ENCODE results near the gene MAPK9.

MAPK9 gene

DNA sequence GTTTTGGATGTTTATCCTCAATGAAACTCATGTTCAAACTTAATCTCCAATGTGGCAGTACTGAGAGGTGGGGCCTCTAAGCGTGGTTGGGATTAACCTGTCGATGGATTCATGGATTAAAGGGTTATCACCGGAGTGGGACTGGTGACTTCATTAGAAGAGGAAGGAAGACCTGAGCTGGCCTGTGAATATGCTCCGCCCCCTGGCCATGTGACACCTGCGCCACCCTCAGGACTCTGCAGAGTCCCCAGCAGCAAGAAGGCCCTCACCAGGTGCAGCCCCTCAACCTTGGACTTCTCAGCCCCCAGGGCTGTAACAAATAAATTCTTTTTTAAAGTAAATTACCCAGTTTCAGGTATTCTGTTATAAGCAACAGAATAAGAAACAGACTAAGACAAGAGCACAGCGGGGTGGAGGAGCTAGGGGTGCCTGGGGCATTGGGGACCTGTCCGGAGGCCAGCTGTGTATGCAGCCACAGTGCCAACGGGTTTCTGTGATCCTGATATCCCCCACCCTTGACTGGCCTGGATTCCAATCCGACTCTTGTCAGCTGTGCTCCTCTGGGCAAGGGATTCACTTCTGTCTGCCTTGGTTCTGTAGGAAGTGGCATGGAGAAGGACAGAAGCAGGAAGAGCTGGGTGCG is 3.2 kb upstream of the MAPK9 start:
- DNase-seq (ENCODE audit: low read depth in 2 of 2, low spot score in 1 of 2) = no peak

GRCh38 chr5:180294411-180294810 is 2.5 kb upstream of the MAPK9 start:
- no peak for DNase-seq (ENCODE audit: low read depth in 2 of 2, low spot score in 1 of 2)

GRCh38 chr5:180291234-180291940 is 496 bp downstream of the MAPK9 start:
- DNase-seq (ENCODE audit: low read depth in 2 of 2, low spot score in 1 of 2) = no peak

DNA sequence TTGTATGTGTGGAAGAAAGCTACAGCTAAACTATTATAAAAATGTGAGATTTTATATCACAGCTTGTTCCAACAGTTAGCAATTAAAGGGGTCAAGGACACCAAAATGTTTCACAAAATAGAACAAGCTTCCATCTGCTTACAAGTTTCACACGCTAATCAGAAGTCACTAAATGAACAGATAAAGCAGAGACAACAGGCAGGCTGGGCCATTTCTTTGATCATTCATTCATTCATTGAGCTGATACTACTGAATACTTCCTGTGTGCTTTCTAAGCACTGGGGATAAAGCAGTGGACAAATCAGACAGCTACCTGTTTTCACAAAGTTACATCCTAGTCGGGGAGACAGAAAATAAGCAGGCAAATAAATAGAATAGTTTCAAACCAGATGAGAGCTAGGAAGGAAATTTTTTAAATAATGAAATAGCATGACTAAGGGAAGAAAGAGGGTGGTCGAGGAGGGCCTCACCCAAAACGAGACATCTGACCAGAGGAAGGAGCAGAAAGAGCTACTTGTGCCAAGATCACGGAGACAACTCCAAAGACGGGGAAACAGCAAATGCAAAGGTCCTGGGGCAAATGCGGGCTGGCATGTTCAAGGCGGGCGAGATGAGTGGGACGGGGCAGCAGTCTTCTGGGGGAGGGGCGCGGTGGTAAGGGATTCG is 1.2 kb downstream of the MAPK9 start:
- no peak for DNase-seq (ENCODE audit: low read depth in 2 of 2, low spot score in 1 of 2)

GRCh38 chr5:180289966-180290365 is 1.9 kb downstream of the MAPK9 start:
- DNase-seq (ENCODE audit: low read depth in 2 of 2, low spot score in 1 of 2) = no peak

DNA sequence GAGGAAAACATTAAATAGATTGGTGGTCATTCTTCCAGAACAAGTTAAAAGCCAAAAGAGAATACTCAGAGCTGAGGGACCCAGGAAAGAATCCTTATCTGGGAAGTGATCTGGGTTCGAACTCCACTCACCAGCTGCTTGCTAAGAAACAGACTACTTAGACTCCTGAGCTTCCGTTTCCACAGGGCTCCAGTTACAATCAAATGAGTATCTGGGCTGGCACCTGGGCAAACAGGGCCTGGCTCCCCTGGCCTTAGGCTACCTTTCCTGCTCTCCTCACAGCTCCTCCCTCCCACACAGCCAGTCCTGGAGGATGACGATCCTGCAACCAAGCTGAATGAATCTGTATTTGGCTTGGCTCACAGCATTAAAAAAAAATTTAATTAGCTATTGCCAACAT is 2.5 kb downstream of the MAPK9 start:
- DNase-seq (ENCODE audit: low read depth in 2 of 2, low spot score in 1 of 2) = no peak

DNA sequence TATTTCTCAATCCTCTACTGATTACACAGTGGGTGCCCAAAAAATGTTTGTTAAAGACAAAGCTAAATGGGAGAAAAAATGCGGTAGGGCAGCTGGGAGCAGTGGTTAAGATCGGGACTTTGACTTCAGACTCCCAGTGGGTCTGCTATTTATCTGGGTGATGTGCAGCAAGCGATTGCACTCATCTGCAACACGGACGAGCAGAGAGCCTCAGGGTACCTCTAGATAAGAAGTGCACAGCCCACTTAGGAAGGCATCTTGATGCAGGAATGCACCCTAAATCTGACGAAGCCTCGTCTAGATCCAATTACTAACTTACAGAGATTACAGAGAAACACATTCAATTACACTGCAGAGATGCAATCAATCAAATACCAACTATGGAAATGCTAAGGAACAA is 4.0 kb downstream of the MAPK9 start:
- DNase-seq (ENCODE audit: low read depth in 2 of 2, low spot score in 1 of 2) = no peak

DNA sequence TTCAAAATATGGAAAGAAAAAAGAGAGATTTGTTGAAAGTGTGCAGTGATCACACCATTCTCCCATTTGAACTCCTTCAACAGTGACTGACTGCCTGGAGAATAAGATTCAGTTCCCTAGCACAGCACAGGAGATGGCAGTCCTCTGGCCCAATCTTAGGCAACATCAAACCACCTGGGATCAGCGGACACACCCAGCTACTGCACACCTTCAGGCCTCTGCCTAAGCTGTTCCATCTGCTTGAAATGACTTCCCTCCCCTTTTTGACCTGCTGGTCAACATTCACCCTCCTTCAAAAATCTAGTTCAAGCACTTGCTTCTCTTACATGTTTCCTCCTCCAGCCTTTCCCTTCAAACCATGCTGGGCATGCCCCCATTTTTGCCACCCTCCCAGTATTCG is 4.5 kb downstream of the MAPK9 start:
- no peak for DNase-seq (ENCODE audit: low read depth in 2 of 2, low spot score in 1 of 2)

DNA sequence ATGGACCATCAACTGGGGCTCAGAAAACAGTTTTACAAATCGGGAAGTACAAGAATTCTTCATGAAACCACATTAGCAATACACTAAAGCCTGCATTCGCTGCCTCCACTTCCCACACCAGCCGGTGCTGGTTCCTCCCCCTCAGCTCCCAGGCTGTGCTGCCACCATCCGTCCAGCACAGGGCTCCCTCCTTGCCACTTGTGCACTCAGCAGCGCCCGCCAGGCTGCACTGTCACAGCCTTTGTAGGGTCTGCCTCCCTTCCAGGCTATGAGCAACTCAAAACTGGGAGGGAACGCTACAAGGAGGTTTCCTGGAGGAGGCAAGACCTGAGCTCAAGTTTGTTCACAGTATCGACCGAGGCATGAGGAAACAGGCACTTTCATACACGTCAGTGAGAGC is 7.7 kb downstream of the MAPK9 start:
- no peak for DNase-seq (ENCODE audit: low read depth in 2 of 2, low spot score in 1 of 2)

GRCh38 chr5:180283026-180283615 is 8.8 kb downstream of the MAPK9 start:
- DNase-seq (ENCODE audit: low read depth in 2 of 2, low spot score in 1 of 2) = no peak

DNA sequence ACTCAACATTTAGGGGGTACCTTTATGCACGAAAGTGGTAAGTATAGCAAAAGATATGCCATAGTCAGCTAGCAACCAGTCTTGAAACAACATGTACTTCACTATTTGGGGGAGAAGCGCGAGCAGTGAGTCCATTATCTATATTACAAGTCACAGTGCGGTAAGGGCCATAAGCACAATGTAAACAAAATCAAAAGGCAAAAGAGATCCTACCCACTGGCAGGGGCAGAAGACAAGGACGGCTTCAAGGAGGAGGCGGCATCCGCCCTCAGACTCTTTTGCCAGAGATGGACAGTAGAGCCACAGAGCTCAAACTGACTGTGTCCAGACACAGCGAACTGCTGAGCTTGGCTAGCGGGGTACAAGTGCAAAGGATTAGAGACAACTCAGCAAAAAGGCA is 9.6 kb downstream of the MAPK9 start:
- DNase-seq (ENCODE audit: low read depth in 2 of 2, low spot score in 1 of 2) = no peak

DNA sequence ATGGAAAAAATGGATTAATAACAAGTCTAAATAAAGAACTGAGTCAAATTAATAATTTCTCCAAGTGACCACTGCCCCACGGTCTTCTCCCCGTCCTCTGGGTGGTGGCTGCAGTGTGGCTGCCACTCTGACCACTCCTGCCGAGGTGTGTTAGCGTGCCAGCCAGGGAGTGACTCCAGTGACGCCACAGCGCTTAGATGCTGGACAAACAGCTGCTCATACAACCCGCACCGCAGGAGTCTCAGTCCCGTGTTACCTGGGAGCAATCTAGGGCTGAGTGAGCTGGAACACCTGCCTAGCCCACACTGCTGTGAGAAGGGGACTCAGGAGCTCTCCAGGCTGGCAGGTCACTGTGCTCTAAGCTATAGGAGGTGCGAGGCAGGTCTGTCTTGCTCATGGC is 10.2 kb downstream of the MAPK9 start:
- DNase-seq (ENCODE audit: low read depth in 2 of 2, low spot score in 1 of 2) = no peak

- DNase-seq (ENCODE audit: low read depth in 2 of 2, low spot score in 1 of 2) = no peak
These were observed 17.2 kb downstream of the MAPK9 start for GRCh38 chr5:180274695-180275094.

DNA sequence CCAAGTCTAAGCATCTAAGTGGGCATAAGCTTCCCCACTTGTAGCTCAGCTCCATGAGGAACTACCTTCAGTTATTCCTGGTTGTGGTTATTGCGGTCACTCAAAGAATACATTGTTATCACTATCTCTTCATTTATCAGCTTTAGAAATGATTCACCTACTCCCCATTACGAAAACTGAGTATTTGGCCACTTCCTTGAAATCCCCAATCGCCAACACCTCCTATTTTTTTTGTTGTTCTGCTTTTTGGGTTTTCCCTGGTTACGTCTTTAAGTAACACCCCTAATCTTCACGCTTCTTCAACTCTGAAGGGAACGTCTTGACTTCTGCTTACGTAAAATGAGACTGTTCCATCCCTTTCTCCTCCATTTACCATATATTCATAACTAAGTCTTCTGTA is 20.7 kb downstream of the MAPK9 start:
- DNase-seq (ENCODE audit: low read depth in 2 of 2, low spot score in 1 of 2) = no peak

- no peak for DNase-seq (ENCODE audit: low read depth in 2 of 2, low spot score in 1 of 2)
These were observed 32.6 kb downstream of the MAPK9 start for GRCh38 chr5:180259260-180259611.

DNA sequence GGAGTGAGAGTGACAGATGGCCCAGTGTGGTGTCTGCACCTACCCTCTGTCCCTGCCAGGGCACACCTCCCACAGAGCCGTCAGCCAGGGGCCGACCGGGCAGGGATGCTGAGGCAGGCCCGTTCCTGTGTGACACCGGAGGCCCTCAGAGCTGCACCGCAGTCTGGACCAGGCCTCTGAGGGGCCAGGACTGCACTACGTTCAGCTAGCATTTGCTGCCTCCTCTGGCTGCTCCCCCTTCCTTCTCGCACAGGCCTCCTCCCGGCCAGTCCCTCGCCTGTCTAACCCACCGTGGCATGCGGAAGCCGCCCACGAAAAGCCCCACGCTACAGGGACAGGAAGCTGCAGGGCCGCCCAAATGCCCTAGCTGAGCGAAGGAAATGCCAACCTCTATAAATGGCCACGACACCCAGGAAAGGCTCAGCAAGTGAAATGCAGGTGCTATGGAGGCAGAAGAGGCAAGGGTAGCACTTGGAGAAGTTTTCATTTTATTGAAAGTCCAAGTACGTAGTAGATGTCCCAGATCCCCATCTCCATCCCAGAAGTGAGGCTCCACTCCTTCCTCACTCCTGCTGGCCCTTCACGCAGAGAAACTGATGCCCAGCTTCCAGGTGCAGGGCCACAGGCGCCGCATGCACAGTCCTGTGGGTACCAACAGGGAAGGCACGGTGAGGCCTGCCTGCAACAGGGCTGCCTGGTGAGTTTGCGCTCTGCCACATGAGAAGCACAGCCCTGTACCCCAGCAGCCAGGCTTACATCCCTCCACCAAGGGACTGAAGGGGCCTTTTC is 38.7 kb downstream of the MAPK9 start:
- DNase-seq (ENCODE audit: low read depth in 2 of 2, low spot score in 1 of 2) = no peak

DNA sequence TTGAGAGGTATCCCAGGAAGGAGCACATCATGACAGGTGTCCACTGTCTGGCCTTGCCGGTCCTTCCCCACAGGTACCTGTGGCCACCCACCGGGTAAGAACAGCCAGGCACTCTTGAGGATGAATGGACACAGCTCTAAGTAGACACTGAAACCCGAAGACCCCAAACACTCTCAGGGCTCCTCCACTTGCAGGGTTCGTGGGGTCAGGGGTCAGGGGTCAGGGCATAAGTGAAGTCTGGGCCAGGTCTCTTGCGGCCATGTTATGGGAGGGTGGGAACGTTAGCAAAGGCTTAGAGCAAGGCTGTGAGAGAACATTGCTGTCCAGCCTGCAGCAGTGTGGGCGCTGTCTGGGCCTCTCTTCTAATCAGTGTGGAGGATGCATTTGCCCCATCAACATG is 40.0 kb downstream of the MAPK9 start:
- no peak for DNase-seq (ENCODE audit: low read depth in 2 of 2, low spot score in 1 of 2)

DNA sequence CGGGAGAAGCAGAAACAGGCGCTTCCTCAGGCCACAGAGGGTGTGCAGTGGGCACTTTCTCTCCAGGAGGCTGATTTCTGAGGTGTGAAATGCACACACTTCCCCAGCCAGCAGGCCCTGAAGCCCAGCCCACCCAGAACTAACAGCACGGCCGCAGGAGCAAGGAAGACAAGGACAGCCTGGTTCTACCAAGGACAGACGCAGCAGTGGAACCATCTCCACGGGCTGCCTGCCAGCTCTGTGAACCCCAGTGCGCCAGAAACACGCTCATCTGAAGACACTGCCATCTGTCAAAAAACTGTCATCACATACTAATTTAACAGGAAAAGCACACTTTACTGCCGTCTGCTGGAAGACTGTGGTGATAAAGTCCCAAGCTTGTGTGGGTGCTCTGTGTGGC is 40.7 kb downstream of the MAPK9 start:
- DNase-seq (ENCODE audit: low read depth in 2 of 2, low spot score in 1 of 2) = no peak

DNA sequence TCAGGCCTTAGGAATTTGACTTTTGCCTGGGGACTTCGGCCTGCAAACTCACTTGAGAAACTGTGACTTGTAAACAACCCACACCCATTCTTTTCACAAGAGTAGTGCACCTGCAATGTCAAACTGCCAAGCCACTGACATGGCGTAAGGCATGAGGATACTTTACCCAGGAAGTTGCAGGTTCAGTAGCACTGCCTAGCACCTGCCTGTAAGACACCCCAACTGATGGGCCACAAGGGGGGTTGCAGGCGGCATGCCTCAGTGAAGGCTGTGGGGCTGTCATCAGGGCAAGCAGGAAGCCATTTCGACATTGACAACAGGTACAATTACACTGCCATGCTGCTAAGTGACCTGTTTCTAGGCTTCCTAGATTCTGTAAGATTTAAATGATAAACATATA is 41.6 kb downstream of the MAPK9 start:
- DNase-seq (ENCODE audit: low read depth in 2 of 2, low spot score in 1 of 2) = no peak

DNA sequence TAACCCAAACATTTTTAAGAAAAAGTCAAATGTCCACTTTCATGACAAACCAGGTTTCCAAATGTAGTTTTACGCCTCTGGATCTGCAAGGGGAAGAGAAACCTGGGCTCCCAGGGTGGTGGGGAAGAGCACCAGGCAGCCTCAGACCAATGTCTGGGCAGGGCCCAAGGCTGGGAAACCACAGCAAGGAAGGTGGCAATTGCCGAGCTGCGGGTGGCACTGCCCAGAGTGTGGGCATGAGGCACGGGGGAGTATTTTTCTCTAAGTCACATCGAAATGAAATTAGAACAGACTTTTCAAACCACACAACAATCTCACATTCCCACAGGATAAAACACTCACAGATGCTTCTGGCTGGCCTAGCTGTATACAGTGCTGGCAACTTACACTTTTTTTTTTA is 50.3 kb downstream of the MAPK9 start:
- DNase-seq (ENCODE audit: low read depth in 2 of 2, low spot score in 1 of 2) = no peak

- no peak for DNase-seq (ENCODE audit: low read depth in 2 of 2, low spot score in 1 of 2)
These were observed 53.3 kb downstream of the MAPK9 start for GRCh38 chr5:180238631-180239030.

DNA sequence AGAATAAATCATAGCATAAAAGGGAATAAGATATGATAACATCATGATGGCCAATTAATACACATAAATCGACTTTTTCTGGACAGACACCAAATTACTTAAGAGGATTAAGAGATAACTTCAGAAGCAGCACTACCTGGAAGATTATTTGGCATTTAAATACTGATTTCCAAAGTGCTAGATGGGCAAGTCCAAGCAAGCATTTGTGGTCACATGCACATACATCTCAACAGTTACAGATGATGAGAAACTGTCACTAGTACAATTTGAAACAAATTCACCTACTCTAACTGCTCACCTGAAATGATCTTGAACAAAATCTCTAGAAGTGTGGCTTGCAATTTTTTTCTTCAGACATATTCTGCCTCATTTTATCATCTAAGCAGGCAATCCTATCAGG is 56.0 kb downstream of the MAPK9 start:
- no peak for DNase-seq (ENCODE audit: low read depth in 2 of 2, low spot score in 1 of 2)

Data from stimulated activated CD8-positive, alpha-beta memory T cell treated with anti-CD3 and anti-CD28 coated beads, Interleukin-4, amount 100 ng/mL, for 4 hours (primary cell).